HepG2 (cell line): ENCODE measurements around the gene NLRP14. TPM values are rescaled to one million over a fixed set of nuclear protein-coding genes. Genes with fewer than 3 reads are reported as not detected.

Experiments used
- ATAC-seq: fragments of 200-7000 bp; cut with Tn5 transposase; 3 replicates; pipeline ENCODE4 v1.9.1; 2020; ENCODE audit warnings: mild to moderate bottlenecking, moderate library complexity
- BruUV-seq: library from RNA; stranded (reverse); fragments of 400-500 nt; replicated peaks from 2 replicates; lab custom pipeline; 2021; lab: Mats Ljungman, UMichigan
- CTCF ChIA-PET: fragments of 300-600 bp; formaldehyde crosslinking; extraction: SDS; loops from one replicate; lab custom pipeline; 2021; ENCODE audit warnings: low total read pairs, inconsistent platforms, low intra/inter-chr PET ratio; lab: Yijun Ruan, JAX
- POLR2A ChIA-PET: fragments of 350-600 bp; sonication (Branson Sonifier 250); formaldehyde crosslinking; loops from one replicate; lab custom pipeline; 2020; ENCODE audit warnings: antibody characterized with exemption, inconsistent platforms; lab: Yijun Ruan, JAX
- DNase-seq: peaks from one replicate; pipeline ENCODE4 v3.0.0-alpha.2; 2015; ENCODE audit warnings: low spot score
- FAIRE-seq: peaks from 3 replicates; lab custom pipeline; 2011; peaks lifted over from hg19 to GRCh38; lab: Jason Lieb, UNC
- H2AFZ ChIP-seq: one replicate; pipeline ENCODE4 v1.6.1; 2011; ENCODE audit warnings: low read length, inconsistent platforms
- H3K27ac ChIP-seq: fragments of 300-600 bp; 3 replicates; pipeline ENCODE4 v1.8.0; 2011; ENCODE audit warnings: mixed run types, mild to moderate bottlenecking, mixed read lengths, low read length, inconsistent platforms; ENCODE audit not compliant: insufficient read depth; ENCODE audit errors: extremely low read length
- H3K27me3 ChIP-seq, 2 experiments: fragments of 200-600 bp in 1 of 2; 2 replicates in 1 of 2; 3 replicates in 1 of 2; pipeline versions ENCODE4 v1.6.0 to v1.8.0; 2011; ENCODE audit warnings: low read length in 2 of 2, mild to moderate bottlenecking in 2 of 2, moderate library complexity in 2 of 2, inconsistent platforms in 1 of 2; ENCODE audit not compliant: insufficient read depth in 2 of 2, control insufficient read depth in 1 of 2
- H3K36me3 ChIP-seq, 2 experiments: fragments of 200-600 bp in 1 of 2; replicated peaks in 1 of 2; 2 replicates in 1 of 2; 3 replicates in 1 of 2; pipeline versions ENCODE4 v1.5.1 to v1.8.0; 2011; ENCODE audit warnings: low read length in 2 of 2, inconsistent platforms in 1 of 2; ENCODE audit not compliant: insufficient read depth in 2 of 2, control insufficient read depth in 1 of 2
- H3K4me1 ChIP-seq: 2 replicates; pipeline ENCODE4 v1.5.1; 2012; ENCODE audit warnings: low read length, inconsistent platforms; ENCODE audit not compliant: insufficient read depth
- H3K4me2 ChIP-seq: 2 replicates; pipeline ENCODE4 v1.6.0; 2011; ENCODE audit warnings: low read depth, low read length, inconsistent platforms
- H3K4me3 ChIP-seq, 3 experiments: fragments of 200-600 bp in 1 of 3; sonication (generic), shearing (Covaris generic) in 1 of 3; replicated peaks in 1 of 3; 2 replicates each; pipeline ENCODE4 v1.5.1; 2011 to 2016; ENCODE audit warnings: low read length in 3 of 3, inconsistent platforms in 2 of 3, low read depth in 2 of 3, mild to moderate bottlenecking in 2 of 3, control low read depth in 1 of 3, mixed read lengths in 1 of 3; ENCODE audit not compliant: insufficient read depth in 1 of 3
- H3K79me2 ChIP-seq: one replicate; pipeline ENCODE4 v1.6.1; 2011; ENCODE audit warnings: low read length, inconsistent platforms; ENCODE audit not compliant: insufficient read depth
- H3K9ac ChIP-seq: 2 replicates; pipeline ENCODE4 v1.6.0; 2011; ENCODE audit warnings: mild to moderate bottlenecking, low read depth, low read length, inconsistent platforms; ENCODE audit not compliant: insufficient read depth
- H3K9me3 ChIP-seq: 2 replicates; pipeline ENCODE4 v1.5.1; 2012; ENCODE audit warnings: mild to moderate bottlenecking, low read length
- H4K20me1 ChIP-seq: 2 replicates; pipeline ENCODE4 v1.6.0; 2011; ENCODE audit warnings: inconsistent platforms, mild to moderate bottlenecking, low read length, moderate library complexity; ENCODE audit not compliant: insufficient read depth
- ATF7-NPFF ChIP-seq: sonication (generic); formaldehyde crosslinking; IDR thresholded peaks from 2 replicates; pipeline ENCODE4 v1.8.1; 2023; ENCODE audit warnings: mild to moderate bottlenecking, low read depth, missing genetic modification reagents, moderate library complexity
- BHLHE40 ChIP-seq: IDR thresholded peaks from 2 replicates; pipeline ENCODE4 v1.6.1; 2011; ENCODE audit warnings: low read length, improper control_type of control experiment
- BRCA1 ChIP-seq: sonication (generic); formaldehyde crosslinking; IDR thresholded peaks from 2 replicates; pipeline ENCODE4 v1.4.0; 2020; ENCODE audit warnings: missing genetic modification reagents
- CTCF ChIP-seq: sonication (generic); formaldehyde crosslinking; IDR thresholded peaks from 2 replicates; pipeline ENCODE4 v1.5.0; 2020; ENCODE audit warnings: mild to moderate bottlenecking, missing genetic modification reagents, moderate library complexity
- IKZF1 ChIP-seq: fragments of 450-650 bp; IDR thresholded peaks from 2 replicates; pipeline ENCODE4 v1.7.1; 2016
- PCBP2 ChIP-seq: fragments of 200-400 bp; formaldehyde crosslinking; optimal IDR thresholded peaks from 2 replicates; pipeline ENCODE3; 2018; ENCODE audit warnings: low read length, low read depth; ENCODE audit not compliant: poor library complexity, severe bottlenecking
- POGZ ChIP-seq: sonication (generic); formaldehyde crosslinking; IDR thresholded peaks from 2 replicates; pipeline ENCODE4 v1.4.0; 2020; ENCODE audit warnings: mild to moderate bottlenecking, missing genetic modification reagents
- SP2 ChIP-seq: sonication (generic); formaldehyde crosslinking; IDR thresholded peaks from 2 replicates; pipeline ENCODE4 v1.5.1; 2020; ENCODE audit warnings: mild to moderate bottlenecking, missing genetic modification reagents
- STAG1 ChIP-seq: sonication (generic); formaldehyde crosslinking; IDR thresholded peaks from 2 replicates; pipeline ENCODE4 v1.4.0; 2020; ENCODE audit warnings: missing genetic modification reagents
- SYNCRIP ChIP-seq: fragments of 200-400 bp; formaldehyde crosslinking; IDR thresholded peaks from 2 replicates; pipeline ENCODE4 v1.6.1; 2018; ENCODE audit warnings: mild to moderate bottlenecking, low read depth, low read length; ENCODE audit not compliant: insufficient read depth
- YEATS2 ChIP-seq: sonication (generic); formaldehyde crosslinking; IDR thresholded peaks from 2 replicates; pipeline ENCODE4 v1.4.0; 2020; ENCODE audit warnings: missing genetic modification reagents, borderline replicate concordance
- ZGPAT ChIP-seq: IDR thresholded peaks from 2 replicates; pipeline ENCODE4 v1.6.1; 2016; ENCODE audit warnings: mild to moderate bottlenecking
- ZNF354B ChIP-seq: sonication (generic); formaldehyde crosslinking; IDR thresholded peaks from 2 replicates; pipeline ENCODE4 v1.8.0; 2022; ENCODE audit warnings: mild to moderate bottlenecking, missing genetic modification reagents
- ZNF446 ChIP-seq: sonication (generic); formaldehyde crosslinking; IDR thresholded peaks from 2 replicates; pipeline ENCODE4 v1.5.0; 2020; ENCODE audit warnings: mild to moderate bottlenecking, missing genetic modification reagents
- WGBS: methylation state at CpG from one replicate; pipeline ENCODE4 v1.1.6; 2017; ENCODE audit warnings: low lambda C conversion rate; 5-methylcytosine and 5-hydroxymethylcytosine counted together
- in situ Hi-C: cut with HindIII; loops from 2 replicates; pipeline ENCODE4 v1.10.0; 2017; ENCODE audit warnings: low pct_unique_long_range_greater_than_20kb; ENCODE audit not compliant: extremely low pct_ligation_motif_present
- intact Hi-C: fragments of 100-400 bp; cut with micrococcal nuclease; formaldehyde crosslinking; loops from one replicate; pipeline ENCODE4 v1.10.0; 2022; ENCODE audit not compliant: unreplicated experiment
- polyA plus RNA-seq, 8 experiments: library from polyadenylated mRNA; depleted of rRNA in 3 of 8; stranded (reverse) in 7 of 8; unstranded in 1 of 8; fragments of >200 nt; fragmentation: Illumina TruSeq in 4 of 8; extraction: Trizol in 4 of 8; gene quantifications; 2 replicates each; pipeline versions ENCODE4 v1.2.1 to v1.2.3, GENCODE V29; 2011 to 2016; ENCODE audit warnings: low read depth in 4 of 8, missing spikeins in 1 of 8, mixed read lengths in 1 of 8; ENCODE audit not compliant: insufficient read depth in 1 of 8
- total RNA-seq, 5 experiments: library from RNA; depleted of rRNA; stranded (reverse); fragments of >200 nt; fragmentation: Illumina TruSeq; extraction: Trizol; gene quantifications; 2 replicates each; pipeline ENCODE4 v1.2.3, GENCODE V29; 2016; ENCODE audit warnings: low read depth in 1 of 5

The NLRP14 gene
- total and polyA plus RNA-seq, 2 of the 13 experiments (the other 11 are each of a cell fraction or from before 2014, with no cell fraction given) = not detected

- Histone ChIP-seq H3K4me1 (no peaks in the 10 kb centered on the region), H3K36me3 (no peaks in the 10 kb centered on the region), H3K9ac (no peak overlapping the region), H3K4me2 (no peak overlapping the region), H2AFZ (no peak overlapping the region), H3K27ac (no peak overlapping the region), H4K20me1 (no peaks in the 10 kb centered on the region), H3K9me3 (no peaks in the 10 kb centered on the region), H3K79me2 (no peaks in the 10 kb centered on the region), H3K27me3 (0 out of 5 replicates have a peak, but pooled peaks cover 0 to 6% of the 10 kb centered on the region in 2 experiments), H3K4me3 (no peak overlapping the region)
- in situ Hi-C loops (no loop called here), intact Hi-C loops (no loop called here)
- no peak for FAIRE-seq
- BruUV-seq = no TSS peak
- no peak for DNase-seq
- ATAC-seq = no peak
- ChIA-PET POLR2A (no interaction called here), CTCF (no interaction called here)
- WGBS = 18% methylated on average over 6 of the region's 6 CpGs
- no peak for TF ChIP-seq PCBP2
- TF ChIP-seq IKZF1 = no peak
- TF ChIP-seq POGZ (CRISPR knock-in tag) = no peak
- TF ChIP-seq ATF7-NPFF (CRISPR knock-in tag) = no peak
- TF ChIP-seq SYNCRIP = no peak
- no peak for TF ChIP-seq BHLHE40
- no peak for TF ChIP-seq YEATS2
- TF ChIP-seq ZGPAT (CRISPR knock-in tag) = no peak
- no peak for TF ChIP-seq SP2 (CRISPR knock-in tag)
- no peak for TF ChIP-seq ZNF354B (CRISPR knock-in tag)
- TF ChIP-seq CTCF = no peak
- no peak for TF ChIP-seq STAG1 (CRISPR knock-in tag)
- no peak for TF ChIP-seq ZNF446 (CRISPR knock-in tag)
- TF ChIP-seq BRCA1 (CRISPR knock-in tag) = no peak
Observed at GRCh38 chr11:7056828-7057513, 36.7 kb downstream of the NLRP14 start.
